Measurements from ENCODE around the gene GRIP2. TPM values are rescaled to one million over a fixed set of nuclear protein-coding genes. Genes with fewer than 3 reads are reported as not detected.

GRIP2 gene
- total RNA-seq, 1 donor from 2014 or later = not detected

- Mint-ChIP-seq H3K27ac (no peak overlapping the region), H3K27me3 (ENCODE audit: insufficient read depth, low read depth) (peaks cover 3% of the 10 kb centered on the region), H3K4me3 (no peak overlapping the region), H3K4me1 (no peaks in the 10 kb centered on the region), H3K9me3 (no peaks in the 10 kb centered on the region), H3K36me3 (peaks cover 2% of the 10 kb centered on the region)
- Histone ChIP-seq H4K20me1 (ENCODE audit: low read depth) (no peaks in the 10 kb centered on the region), H3K27ac (no peak overlapping the region), H3F3A (ENCODE audit: low read depth) (no peaks in the 10 kb centered on the region), H3K4me2 (no peak overlapping the region), H3K27me3 (no peaks in the 10 kb centered on the region), H3K9me3 (ENCODE audit: low read depth) (no peaks in the 10 kb centered on the region), H3K4me3 (no peak overlapping the region), H3K9ac (no peak overlapping the region), H3K36me3 (no peaks in the 10 kb centered on the region), H2AFZ (replicated peaks) (no peak overlapping the region), H3K79me2 (ENCODE audit: low read depth) (no peaks in the 10 kb centered on the region), H3K4me1 (no peaks in the 10 kb centered on the region)
- DNase-seq (ENCODE audit: low spot score) = no peak
- TF ChIP-seq EZH2phosphoT487 (IDR thresholded peaks at IDR 0.05) = no peak
- no peak for TF ChIP-seq EZH2 (IDR thresholded peaks at IDR 0.05)
- TF ChIP-seq CTCF (IDR thresholded peaks at IDR 0.05) = no peak
Observed at GRCh38 chr3:14490831-14491230, 49.3 kb downstream of the GRIP2 start.

- H3K27me3 Mint-ChIP-seq (ENCODE audit: insufficient read depth, low read depth) = peaks cover 3% of the 10 kb centered on the region
- no peak overlapping the region for H3K27ac ChIP-seq
- H3F3A ChIP-seq (ENCODE audit: low read depth) = no peaks in the 10 kb centered on the region
- no peak overlapping the region for H3K27ac Mint-ChIP-seq
- DNase-seq (ENCODE audit: low spot score) = no peak
- no peaks in the 10 kb centered on the region for H3K79me2 ChIP-seq (ENCODE audit: low read depth)
- no peaks in the 10 kb centered on the region for H3K4me1 ChIP-seq
- H3K36me3 Mint-ChIP-seq = peaks cover 2% of the 10 kb centered on the region
- no peak overlapping the region for H2AFZ ChIP-seq (replicated peaks)
- H3K4me3 ChIP-seq = no peak overlapping the region
- H3K9me3 ChIP-seq (ENCODE audit: low read depth) = no peaks in the 10 kb centered on the region
- H3K27me3 ChIP-seq = no peaks in the 10 kb centered on the region
- no peaks in the 10 kb centered on the region for H4K20me1 ChIP-seq (ENCODE audit: low read depth)
- no peak for TF ChIP-seq CTCF (IDR thresholded peaks at IDR 0.05)
- TF ChIP-seq EZH2phosphoT487 (IDR thresholded peaks at IDR 0.05) = no peak
- TF ChIP-seq EZH2 (IDR thresholded peaks at IDR 0.05) = no peak
- H3K4me1 Mint-ChIP-seq = no peaks in the 10 kb centered on the region
- no peaks in the 10 kb centered on the region for H3K9me3 Mint-ChIP-seq
- no peak overlapping the region for H3K4me2 ChIP-seq
- H3K36me3 ChIP-seq = no peaks in the 10 kb centered on the region
- no peak overlapping the region for H3K4me3 Mint-ChIP-seq
- no peak overlapping the region for H3K9ac ChIP-seq
Observed at GRCh38 chr3:14490255-14490654, 49.9 kb downstream of the GRIP2 start.

GRCh38 chr3:14489641-14490040 lies 50.5 kb downstream of the GRIP2 start:
- H3K9me3 Mint-ChIP-seq = no peaks in the 10 kb centered on the region
- H3K4me3 Mint-ChIP-seq = no peak overlapping the region
- Histone ChIP-seq H4K20me1 (ENCODE audit: low read depth) (no peaks in the 10 kb centered on the region), H3K27ac (no peak overlapping the region), H3F3A (ENCODE audit: low read depth) (no peaks in the 10 kb centered on the region), H2AFZ (replicated peaks) (no peak overlapping the region), H3K4me1 (no peaks in the 10 kb centered on the region), H3K79me2 (ENCODE audit: low read depth) (no peaks in the 10 kb centered on the region), H3K9me3 (ENCODE audit: low read depth) (no peaks in the 10 kb centered on the region), H3K9ac (no peak overlapping the region), H3K27me3 (no peaks in the 10 kb centered on the region), H3K36me3 (no peaks in the 10 kb centered on the region), H3K4me3 (no peak overlapping the region), H3K4me2 (no peak overlapping the region)
- DNase-seq (ENCODE audit: low spot score) = no peak
- H3K4me1 Mint-ChIP-seq = no peaks in the 10 kb centered on the region
- H3K27ac Mint-ChIP-seq = no peak overlapping the region
- H3K36me3 Mint-ChIP-seq = peaks cover 5% of the 10 kb centered on the region
- TF ChIP-seq CTCF (IDR thresholded peaks at IDR 0.05) = no peak
- no peak for TF ChIP-seq EZH2 (IDR thresholded peaks at IDR 0.05)
- TF ChIP-seq EZH2phosphoT487 (IDR thresholded peaks at IDR 0.05) = no peak
- H3K27me3 Mint-ChIP-seq (ENCODE audit: insufficient read depth, low read depth) = peaks cover 3% of the 10 kb centered on the region
